Esophagus mucosa (tissue), 1 donor: Measurements from ENCODE around the gene COL9A3. TPM values are rescaled to one million over a fixed set of nuclear protein-coding genes. Genes with fewer than 3 reads are reported as not detected.

ENCODE experiments used
- ATAC-seq: fragments of 200-7000 bp; cut with Tn5 transposase; one replicate; pipeline ENCODE4 v1.9.1; 2020
- total RNA-seq: library from RNA; stranded (reverse); gene quantifications from one replicate; pipeline ENCODE4 v1.2.4, GENCODE V29; 2023
- donor health status: DM: yes; HTN: yes; CAD: no.

Gene COL9A3
- 1.5 TPM for total RNA-seq

DNA sequence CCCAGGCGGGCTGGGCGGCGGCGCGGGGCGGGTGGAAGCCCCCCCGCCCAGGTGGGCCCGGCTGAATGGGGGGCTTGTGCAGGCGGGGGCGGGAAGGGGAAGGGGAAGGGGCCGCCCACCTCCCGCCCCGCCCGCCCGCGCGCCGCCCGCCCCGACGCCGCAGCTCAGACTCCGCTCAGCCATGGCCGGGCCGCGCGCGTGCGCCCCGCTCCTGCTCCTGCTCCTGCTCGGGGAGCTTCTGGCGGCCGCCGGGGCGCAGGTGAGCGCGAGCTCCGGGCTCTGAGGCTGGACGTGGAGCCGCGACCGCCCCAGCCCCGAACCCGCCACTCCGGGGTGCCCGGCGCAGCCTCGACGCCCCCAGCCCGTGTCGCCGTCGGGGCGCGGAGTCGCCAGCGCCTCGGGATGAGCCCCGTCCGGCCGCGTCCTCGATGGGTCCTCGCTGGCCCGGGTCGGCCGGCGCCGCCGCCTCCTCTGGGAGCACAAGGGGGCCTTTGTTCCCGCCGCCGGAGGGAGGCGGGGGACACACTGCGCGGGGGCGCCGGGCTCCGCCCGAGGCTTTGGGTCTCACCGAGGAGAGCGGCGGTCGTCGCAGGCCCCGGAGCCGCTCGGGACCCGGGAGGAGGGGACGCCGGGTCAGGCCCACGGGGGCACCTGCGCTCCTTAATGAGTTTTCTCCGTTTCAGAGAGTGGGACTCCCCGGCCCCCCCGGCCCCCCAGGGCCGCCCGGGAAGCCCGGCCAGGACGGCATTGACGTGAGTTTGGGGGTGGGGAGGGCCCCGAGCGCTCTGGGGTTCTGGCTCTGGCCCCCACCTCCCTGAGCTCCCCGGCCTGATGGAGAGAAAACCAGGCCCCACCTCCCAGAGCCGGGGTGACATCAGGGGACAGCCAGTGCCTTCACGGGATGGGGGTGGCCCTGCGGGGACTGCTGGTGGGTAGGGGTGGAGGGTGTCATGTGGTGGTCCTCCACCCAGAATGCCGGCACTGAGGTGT, at the start of gene COL9A3:
COL9A3 (plus strand) TSS at position 167 of the 990 bp plus-strand sequence; CDS start at position 182, 15 bp downstream.
- no peak for ATAC-seq

DNA sequence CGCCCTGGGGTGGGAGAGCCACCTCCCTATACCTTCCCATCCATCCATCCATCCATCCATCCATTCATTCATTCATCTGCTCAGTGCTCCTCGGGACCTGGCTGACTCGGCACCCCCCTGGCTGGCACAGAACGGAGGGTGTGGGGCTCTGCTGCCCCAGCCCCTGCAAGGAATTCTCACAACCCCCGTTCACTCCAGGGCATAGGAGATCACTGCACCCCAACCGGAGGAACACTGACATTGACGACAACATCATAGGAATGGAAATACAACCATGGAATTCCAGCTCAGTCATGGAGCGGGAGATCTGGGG, 48.7 kb upstream of the COL9A3 start:
- ATAC-seq: no peak

DNA sequence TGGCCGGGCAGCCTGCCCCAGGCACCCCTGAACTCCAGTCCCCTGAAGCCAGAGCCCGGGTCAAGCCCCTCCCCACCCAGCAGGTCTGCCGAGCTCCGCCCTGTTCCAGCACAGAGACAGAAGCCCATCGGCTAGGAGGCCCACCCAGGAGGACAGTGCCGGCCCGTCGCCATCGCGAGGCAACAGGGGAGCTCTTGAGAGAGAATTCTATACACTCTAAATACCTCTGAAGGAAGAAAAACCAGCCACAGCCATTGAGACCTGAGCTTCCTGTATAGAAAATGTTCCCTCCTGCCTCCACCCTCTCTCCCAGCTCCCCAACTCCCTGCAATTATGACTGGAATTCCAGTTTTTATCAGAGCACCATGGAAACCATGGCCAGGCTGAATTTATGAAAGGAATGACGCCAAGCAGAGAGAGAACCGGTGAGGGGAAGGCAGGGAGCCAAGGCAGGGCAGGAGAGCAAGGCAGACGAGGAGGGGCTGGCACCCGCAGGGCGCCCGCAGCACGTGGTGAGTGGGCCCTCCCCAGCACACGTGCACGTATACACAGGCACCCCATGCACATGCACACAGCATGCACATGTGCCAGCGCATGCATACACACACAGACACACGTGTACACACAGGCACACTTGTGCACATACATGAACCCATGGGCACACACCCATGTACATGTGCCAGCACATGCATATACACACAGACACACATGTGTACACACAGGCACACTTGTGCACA, 48.1 kb upstream of the COL9A3 start:
- no peak for ATAC-seq

DNA sequence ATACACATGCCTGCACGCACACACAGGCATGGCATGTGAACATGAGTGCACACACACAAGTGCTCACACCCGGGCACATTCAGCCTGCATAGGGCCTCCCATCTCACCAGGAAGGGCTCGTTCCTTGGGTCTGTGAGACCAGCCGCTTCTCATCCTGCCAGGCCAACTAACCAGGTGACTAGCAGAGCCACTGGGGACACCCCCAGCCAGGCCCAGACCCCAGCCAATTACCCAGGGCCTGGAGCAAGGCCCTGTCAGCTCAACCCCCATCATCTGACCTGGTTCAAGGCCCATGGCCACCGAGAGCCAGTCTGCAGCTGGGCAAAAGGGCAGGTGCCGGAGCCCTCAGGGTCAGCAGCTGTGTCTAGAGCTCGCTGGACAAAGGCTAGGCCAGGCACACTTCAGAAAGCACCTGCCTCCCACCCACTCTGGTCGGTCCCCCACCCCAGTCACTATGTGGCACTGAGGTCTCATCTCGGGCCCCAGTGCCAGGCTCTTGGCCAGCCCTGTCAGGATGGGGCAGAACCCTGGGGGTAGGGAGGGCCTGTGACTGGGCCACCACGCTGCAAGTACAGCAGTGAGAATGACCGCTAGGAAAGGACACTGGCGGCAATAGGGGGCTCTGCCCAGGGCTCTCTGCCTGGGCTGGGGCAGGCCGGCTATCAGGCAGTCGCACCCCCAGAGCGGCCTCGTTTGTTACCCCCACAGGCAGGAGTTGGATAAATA, 47.3 kb upstream of the COL9A3 start:
- no peak for ATAC-seq

DNA sequence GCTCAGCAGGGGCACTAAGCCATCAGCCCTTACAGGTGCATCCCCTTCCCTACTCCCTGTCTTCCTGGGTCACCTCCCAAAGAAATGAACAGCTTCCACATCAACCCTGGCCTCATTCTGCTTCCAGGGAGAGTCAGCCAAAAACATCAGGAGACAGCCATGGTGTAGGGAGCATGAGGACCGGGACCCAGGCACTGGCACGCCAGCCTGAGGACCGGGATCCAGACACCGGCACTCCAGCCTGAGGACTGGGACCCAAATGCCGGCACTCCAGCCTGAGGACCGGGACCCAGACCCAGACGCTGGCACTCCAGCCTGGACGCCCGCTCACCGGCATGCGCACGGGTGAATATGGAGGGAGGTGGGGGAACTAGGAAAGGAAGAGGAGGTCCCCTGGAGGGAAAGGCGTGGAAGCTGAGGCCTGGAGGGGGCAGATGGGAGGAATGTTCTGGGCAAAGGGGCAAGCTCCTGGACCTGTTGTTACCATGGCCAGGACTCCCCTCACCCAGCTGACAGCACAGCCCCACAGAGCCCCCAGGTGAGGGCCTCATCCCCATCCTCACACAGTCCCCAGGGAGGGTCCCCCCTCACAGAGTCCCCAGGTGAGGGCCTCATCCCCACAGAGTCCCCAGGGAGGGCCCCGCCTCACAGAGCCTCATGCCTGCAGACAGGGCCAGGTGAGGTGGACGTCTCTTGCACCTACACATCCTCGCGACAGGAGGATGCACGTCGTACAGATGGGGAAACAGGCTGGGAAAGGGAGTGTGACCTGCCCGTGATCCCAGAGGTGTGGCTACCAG, 46.5 kb upstream of the COL9A3 start:
- no peak for ATAC-seq

DNA sequence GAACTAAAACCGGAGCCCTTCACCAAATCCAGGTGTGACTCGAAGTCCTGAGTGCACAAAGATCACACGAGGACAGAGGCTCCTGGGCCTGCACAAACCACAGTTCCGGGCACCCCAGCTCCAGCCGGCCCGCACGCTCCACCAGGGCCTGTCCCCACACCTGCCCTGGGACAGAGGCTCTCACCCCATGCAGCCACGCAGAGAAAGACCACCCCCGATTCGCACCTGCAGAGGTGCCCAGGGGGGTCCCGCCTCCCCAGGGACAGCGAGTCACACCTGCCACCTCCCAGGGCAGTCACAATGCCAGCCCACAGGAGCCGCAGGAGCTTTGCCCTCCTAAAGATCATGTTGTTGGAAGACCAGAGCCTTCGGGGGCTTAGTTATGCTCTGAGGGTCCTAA, 45.9 kb upstream of the COL9A3 start:
- ATAC-seq: no peak

DNA sequence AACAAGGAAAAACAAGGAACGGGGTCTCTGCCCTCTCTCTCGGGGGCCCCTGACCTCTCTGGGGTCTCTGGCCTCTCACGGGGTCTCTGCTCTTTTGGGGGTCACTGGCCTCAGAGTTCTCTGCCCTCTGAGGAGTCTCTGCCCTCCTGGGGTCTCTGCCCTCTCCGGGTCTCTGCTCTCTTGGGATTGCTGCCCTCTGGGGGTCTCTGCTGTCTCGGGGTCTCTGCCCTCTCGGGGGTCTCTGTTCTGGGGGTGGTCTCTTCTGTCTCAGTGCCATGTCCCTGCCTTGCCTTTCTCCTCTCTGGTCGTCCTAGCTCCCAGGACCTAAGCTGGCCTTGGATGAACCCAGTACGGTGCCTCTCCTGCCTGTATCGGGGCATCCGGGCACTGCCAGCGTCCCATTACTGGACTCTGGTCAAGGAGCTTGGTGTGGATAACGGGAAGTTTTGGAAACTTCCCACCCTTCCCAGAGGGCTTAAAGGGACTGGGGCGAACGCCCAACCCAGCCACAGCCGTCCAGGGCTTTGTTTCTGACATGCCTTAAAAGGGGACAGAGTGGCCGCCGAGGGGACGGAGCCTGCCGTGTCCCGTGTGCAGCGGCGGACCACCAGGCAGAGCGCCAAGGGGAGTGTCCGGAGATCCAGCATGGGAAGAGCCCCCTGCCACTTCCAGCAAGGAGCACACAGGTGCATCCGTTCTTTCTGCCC, 45.3 kb upstream of the COL9A3 start:
- ATAC-seq: no peak

DNA sequence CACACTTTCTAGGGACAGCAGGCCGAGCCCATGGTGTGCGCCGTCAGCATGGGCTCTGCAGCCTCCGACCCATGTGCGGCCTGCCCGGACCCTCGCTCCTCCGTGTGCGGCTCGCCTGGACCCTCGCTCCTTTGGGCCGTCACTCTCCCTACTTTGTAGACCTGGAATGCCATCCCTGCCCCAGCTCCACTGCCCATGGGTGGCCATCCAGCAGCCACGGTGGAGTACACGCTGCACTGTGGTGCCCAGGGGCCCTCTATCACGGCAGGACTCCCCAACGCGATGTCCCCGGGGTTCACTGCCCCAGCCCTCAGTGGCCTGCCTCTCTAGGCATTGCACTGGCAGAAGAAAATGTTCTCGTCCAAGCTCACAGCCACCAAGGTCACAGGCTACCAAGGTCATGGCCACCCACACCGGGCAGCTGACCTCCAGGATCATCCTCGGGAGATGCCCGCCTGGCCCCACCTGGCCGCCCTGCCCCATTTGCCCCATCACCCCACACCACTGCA, 44.7 kb upstream of the COL9A3 start:
- ATAC-seq: no peak

DNA sequence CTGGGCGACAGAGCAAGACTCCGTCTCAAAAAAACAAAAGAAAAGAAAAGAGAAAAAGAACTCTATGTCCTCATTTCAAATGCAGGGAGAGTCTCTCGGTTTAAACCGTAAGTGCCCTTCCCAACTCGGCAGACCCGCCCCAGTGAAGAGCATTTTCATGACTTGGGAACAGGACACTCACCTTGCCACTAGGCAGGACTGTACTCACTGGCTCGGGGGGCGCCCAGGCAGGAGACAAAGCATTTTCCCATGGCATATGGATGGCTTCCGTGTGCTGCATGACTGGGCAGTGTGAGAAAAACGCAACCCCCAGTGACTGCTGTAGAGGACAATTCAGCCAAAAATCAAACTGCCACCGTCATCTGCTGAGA, 44.2 kb upstream of the COL9A3 start:
- no peak for ATAC-seq

DNA sequence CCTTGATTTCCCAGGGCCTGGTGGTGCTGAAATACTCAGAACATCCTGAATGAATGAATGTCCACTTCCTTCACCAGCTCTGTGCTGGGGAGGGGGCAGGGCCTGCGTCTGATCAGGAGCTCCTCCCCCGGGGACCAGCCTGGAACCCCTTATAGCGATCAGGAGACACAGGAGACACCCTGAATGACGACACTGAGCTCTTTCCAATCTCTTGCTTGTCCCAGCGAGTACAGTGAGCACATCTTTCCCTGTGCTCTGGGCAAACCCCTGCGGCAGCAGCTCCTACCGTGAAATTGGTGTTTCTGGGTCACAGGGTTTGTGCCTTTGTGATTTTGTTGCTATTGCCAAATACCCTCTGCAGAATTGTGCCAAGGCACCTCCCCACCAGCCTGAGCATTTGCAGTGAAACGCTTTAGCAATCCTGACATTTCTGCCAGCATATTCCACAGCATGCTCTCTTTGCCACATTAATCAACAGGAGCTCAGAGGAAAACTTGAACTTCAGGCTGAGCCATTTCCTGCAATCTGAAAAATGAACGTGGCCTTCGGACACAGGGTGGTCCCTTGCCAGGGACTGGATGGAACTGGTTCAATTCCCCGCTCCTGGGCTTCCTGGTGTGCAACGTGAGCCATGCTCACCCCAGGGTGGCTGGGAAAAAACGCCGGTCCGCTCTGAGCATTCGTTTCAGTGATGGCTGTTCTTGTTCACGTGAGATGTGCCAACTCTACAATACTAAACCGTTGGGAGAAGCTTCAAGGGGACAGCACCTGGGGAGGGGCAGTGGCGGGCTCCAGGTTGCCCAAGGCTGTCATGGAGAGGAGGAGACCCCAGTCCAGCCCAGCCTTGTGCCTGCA, 43.6 kb upstream of the COL9A3 start:
- peak; percentile 48 for ATAC-seq

DNA sequence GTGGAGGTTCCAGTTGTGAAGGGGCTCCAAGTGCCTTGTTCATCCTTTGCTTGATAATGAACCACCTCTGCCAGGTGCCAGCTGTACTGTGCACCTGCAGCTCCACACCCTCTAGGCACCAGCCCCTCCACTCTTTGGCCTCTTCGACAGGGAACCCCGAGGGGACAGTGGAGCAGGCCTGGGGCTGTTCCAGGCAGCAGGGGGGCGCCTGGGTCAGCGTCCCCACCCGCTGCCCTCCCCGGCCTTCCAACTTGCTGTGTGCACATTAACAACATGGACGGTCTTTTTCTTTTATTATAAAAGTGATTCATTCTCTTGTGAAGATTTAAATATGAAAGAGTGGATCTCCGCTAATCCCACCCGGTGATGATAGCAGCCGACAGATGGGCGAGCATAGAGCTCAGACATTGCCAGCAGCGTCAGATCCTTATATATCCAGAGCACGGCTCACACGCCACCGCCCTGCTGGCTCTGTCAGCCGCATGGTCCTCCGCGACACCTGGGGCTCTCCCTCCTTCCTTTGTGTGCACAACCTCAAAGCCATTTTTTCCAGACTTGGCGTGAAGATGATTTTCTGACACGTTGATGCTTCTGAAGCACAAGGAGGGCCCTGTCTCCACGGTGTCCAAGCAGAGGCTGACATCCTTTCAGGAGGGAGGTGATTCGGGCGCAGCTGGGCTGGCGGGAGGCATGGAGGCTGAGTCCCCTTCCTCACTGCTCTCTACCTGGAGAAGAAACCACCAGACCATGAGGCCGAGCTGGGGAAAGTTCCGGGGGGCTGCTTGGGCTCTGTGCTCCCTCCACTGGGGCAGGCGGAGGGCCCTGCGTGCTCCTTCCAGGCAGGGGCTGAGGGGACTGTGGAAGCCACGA, 42.8 kb upstream of the COL9A3 start:
- peak; percentile 34 for ATAC-seq

DNA sequence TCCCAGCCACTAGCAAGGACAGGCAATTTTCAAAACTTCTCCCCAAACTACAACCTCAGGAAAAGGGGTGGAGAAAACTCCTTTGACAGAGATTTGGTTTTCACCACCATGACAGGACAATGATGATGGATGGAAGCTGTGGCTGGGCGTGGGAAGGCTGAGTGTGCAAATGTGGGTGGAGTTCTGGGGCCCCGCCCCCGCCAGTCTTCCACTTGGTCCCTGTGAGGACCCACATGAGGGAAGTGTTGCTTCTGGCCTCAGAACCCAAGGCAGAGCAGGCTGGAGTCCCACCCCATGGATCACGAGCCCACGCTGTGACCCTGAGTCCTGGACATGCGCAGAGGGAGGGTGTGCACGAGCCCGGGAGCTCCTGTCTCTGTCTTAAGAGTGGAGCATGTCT, 42.1 kb upstream of the COL9A3 start:
- ATAC-seq: no peak

DNA sequence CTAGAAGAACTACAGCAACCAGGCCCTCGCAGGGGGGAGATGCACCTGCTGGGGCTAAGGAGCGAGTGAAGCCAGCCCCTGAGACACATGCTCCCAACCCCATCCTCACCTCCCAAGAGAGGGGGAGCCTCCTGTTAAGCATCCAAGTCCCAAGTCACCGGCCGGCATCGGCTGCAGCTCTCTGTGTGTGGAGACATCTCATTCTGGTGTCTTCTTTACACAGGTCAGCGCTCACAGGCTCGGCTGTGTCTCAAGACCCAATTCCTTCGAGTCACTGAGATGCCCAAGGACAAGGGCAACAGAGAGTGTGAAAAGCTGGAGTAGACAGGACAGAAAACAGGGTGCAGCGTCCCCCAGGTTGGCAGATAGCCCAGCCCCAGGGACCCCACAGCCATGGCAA, 41.6 kb upstream of the COL9A3 start:
- ATAC-seq: no peak

DNA sequence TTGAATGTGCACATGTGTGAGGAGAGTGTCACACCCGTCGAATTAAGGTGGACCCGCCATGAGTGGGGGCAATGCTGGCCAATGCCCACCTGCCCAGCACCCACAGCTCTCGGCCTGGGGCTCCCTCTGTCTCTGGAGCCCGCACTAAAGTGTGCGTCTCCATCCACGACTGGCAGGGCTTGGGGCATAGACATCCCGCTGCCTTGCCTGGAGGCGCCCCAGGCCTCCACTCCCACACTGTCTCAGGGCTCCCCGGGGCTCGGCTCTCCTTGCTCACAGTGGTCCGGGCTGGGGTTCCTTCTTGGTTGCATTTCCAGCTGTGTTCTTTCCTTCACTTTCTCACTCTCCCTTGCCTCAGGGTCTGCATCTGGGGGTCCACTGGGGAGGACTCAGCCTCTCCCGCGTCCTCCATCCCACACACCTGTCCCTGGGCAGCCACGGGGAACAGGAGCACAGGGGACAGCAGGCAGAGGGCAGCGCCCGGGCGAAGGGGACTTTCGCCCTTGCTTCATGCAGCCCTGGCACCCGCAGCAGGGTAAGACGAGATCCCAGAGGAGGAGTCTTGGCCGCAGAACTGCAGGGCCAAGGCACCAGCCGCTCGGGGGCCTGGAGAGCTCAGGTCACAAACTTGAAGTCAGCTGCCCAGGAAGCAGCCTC, 40.7 kb upstream of the COL9A3 start:
- ATAC-seq: no peak

DNA sequence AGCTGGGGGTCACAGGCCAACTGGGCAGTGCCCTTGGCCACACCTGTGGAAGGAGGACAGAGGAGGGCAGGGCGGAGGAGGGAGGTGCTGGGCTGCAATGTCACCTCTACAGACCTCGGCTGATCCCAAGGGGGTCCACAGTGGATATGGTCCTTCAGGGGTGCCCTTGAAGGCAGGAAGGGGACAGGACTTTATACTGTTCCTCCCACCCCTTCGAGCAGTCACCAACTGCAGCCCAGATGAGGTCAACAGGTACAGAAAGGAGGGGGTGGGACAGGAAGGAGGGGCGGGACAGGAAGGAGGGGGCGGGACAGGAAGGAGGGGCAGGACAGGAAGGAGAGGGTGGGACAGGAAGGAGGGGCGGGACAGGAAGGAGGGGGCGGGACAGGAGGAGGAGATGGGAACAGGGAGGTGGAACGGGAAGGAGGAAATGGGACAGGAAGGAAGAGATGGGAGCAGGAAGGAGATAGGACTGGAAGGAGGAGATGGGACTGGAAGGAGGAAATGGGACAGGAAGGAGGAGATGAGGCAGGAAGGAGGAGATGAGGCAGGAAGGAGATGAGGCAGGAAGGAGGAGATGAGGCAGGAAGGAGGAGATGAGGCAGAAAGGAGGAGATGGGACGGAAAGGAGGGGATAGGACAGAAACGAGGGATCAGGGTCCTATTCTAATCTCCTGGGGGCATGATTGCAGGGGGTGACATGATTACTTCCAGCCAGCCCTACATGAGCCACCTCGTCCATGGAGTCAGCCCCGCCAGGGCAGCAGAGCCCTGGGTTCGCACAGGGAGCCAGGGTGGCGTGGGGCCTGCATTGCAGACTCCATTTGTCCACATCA, 39.9 kb upstream of the COL9A3 start:
- peak; percentile 27 for ATAC-seq

DNA sequence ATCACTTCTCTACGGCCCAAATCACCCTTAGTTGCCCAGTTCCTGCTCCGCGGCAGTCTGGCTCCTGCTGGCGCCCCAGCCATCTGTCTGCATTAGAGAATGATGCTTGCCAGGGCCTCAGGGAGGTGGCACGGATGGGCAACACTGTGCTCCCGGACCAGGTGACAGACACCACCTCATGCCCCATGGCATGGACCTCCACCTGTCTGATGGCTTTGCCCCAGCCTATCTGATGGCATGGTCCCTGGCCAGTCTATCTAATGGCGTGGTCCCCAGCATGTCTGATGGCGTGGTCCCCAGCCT, 39.4 kb upstream of the COL9A3 start:
- ATAC-seq: no peak

DNA sequence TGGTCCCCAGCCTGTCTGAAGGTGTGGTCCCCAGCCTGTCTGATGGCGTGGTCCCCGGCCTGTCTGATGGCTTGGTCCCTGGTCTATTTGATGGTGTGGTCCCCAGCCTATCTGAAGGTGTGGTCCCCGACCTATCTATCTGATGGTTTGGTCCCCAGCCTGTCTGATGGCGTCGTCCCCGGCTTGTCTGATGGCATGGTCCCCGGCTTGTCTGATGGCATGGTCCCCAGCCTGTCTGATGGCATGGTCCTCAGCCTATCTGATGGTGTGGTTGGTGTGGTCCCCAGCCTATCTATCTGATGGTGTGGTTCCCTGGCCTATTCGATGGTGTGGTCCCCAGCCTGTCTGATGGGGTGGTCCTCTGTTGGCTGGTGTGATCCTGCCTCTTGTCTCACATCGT, 38.8 kb upstream of the COL9A3 start:
- ATAC-seq: no peak
